ENCODE data around the gene TFAP2D.

GRCh38 chr6:50778696-50779095, 65.4 kb downstream of the TFAP2D start:
- TF ChIP-seq POLR2A (IDR thresholded peaks at IDR 0.05): no peak
- no peak for TF ChIP-seq CTCF (IDR thresholded peaks at IDR 0.05)

Measured in right lobe of liver (tissue), 4 donors.